ENCODE data around the gene ZC3H18. TPM values are rescaled to one million over a fixed set of nuclear protein-coding genes. Genes with fewer than 3 reads are reported as not detected.

ZC3H18 gene
- polyA plus RNA-seq, 3 donors, result 5.5 to 36.4 (median 6.8) TPM

- no peak overlapping the region for H3K4me2 ChIP-seq (replicated peaks; ENCODE audit: extremely low read depth, low read length, poor library complexity, severe bottlenecking)
- no peaks in the 10 kb centered on the region for H3K9me3 ChIP-seq (replicated peaks in 1 of 2; ENCODE audit: control insufficient read depth in 1 of 2, insufficient read depth in 1 of 2, low read length in 2 of 2)
- Mint-ChIP-seq H3K4me3 (no peak overlapping the region), H3K27me3 (ENCODE audit: low read depth in 3 of 3) (no peaks in the 10 kb centered on the region), H3K9me3 (no peaks in the 10 kb centered on the region), H3K27ac (peak overlapping the region in 1 of 7 donors; percentile 57), H3K4me1 (no peaks in the 10 kb centered on the region), H3K36me3 (peaks cover 73 to 90% of the 10 kb centered on the region in 2 donors)
- no peak for TF ChIP-seq CTCF (IDR thresholded peaks at IDR 0.05)
- no peak overlapping the region for H3K4me3 ChIP-seq (replicated peaks in 1 of 3; ENCODE audit: low read depth in 2 of 3, low read length in 3 of 3)
- peaks cover 20% of the 10 kb centered on the region for H3K79me2 ChIP-seq (ENCODE audit: insufficient read depth, low read length)
- no peak overlapping the region for H2AFZ ChIP-seq (ENCODE audit: insufficient read depth, low read depth, low read length, poor library complexity, severe bottlenecking)
- no peak for DNase-seq
- no peaks in the 10 kb centered on the region for H3K27me3 ChIP-seq (ENCODE audit: control insufficient read depth in 2 of 2, insufficient read depth in 2 of 2, low read length in 2 of 2)
- H3K36me3 ChIP-seq (replicated peaks in 1 of 2; ENCODE audit: control insufficient read depth in 1 of 2, insufficient read depth in 2 of 2, low read length in 2 of 2), result peaks cover 80 to 92% of the 10 kb centered on the region in 2 donors
- intact Hi-C loops (cut with micrococcal nuclease), result no loop called here
- no peak overlapping the region for H3K27ac ChIP-seq (ENCODE audit: low read depth in 1 of 2, low read length in 2 of 2)
- no peaks in the 10 kb centered on the region for H3K4me1 ChIP-seq (ENCODE audit: control insufficient read depth in 1 of 2, insufficient read depth in 2 of 2, low read length in 2 of 2)
- WGBS (ENCODE audit: insufficient coverage), result 98% methylated on average over 5 of the region's 14 CpGs
- peaks cover 66% of the 10 kb centered on the region for H4K20me1 ChIP-seq (ENCODE audit: insufficient read depth, low read length)
- H3K9ac ChIP-seq (ENCODE audit: insufficient read depth, low read length, poor library complexity, severe bottlenecking), result no peak overlapping the region
Measured at GRCh38 chr16:88619859-88620815, 49.9 kb downstream of the ZC3H18 start.

GRCh38 chr16:88622125-88622524, 51.9 kb downstream of the ZC3H18 start:
- DNase-seq, result no peak
- Histone ChIP-seq H3K4me2 (replicated peaks; ENCODE audit: extremely low read depth, low read length, poor library complexity, severe bottlenecking) (no peak overlapping the region), H3K36me3 (replicated peaks in 1 of 2; ENCODE audit: control insufficient read depth in 1 of 2, insufficient read depth in 2 of 2, low read length in 2 of 2) (peaks cover 72 to 92% of the 10 kb centered on the region in 2 donors), H3K27ac (ENCODE audit: low read depth in 1 of 2, low read length in 2 of 2) (no peak overlapping the region), H3K4me1 (ENCODE audit: control insufficient read depth in 1 of 2, insufficient read depth in 2 of 2, low read length in 2 of 2) (no peaks in the 10 kb centered on the region), H3K4me3 (replicated peaks in 1 of 3; ENCODE audit: low read depth in 2 of 3, low read length in 3 of 3) (no peak overlapping the region), H3K9ac (ENCODE audit: insufficient read depth, low read length, poor library complexity, severe bottlenecking) (no peak overlapping the region), H3K79me2 (ENCODE audit: insufficient read depth, low read length) (peaks cover 8% of the 10 kb centered on the region), H3K27me3 (ENCODE audit: control insufficient read depth in 2 of 2, insufficient read depth in 2 of 2, low read length in 2 of 2) (no peaks in the 10 kb centered on the region), H2AFZ (ENCODE audit: insufficient read depth, low read depth, low read length, poor library complexity, severe bottlenecking) (no peak overlapping the region), H3K9me3 (replicated peaks in 1 of 2; ENCODE audit: control insufficient read depth in 1 of 2, insufficient read depth in 1 of 2, low read length in 2 of 2) (no peaks in the 10 kb centered on the region), H4K20me1 (ENCODE audit: insufficient read depth, low read length) (peaks cover 49% of the 10 kb centered on the region)
- Mint-ChIP-seq H3K27me3 (ENCODE audit: low read depth in 3 of 3) (peaks cover 0 to 2% (median 0%) of the 10 kb centered on the region in 3 donors), H3K4me1 (no peaks in the 10 kb centered on the region), H3K9me3 (no peaks in the 10 kb centered on the region), H3K36me3 (peaks cover 75 to 92% of the 10 kb centered on the region in 2 donors), H3K27ac (peak overlapping the region in 1 of 7 donors; percentile 53), H3K4me3 (no peak overlapping the region)
- TF ChIP-seq CTCF (IDR thresholded peaks at IDR 0.05), result no peak
- WGBS (ENCODE audit: insufficient coverage), result 96% methylated on average over 14 of the region's 19 CpGs
- intact Hi-C loops (cut with micrococcal nuclease), result no loop called here

Measured in CD14-positive monocyte (primary cell).